Measurements from ENCODE around the gene DCST1. TPM values are rescaled to one million over a fixed set of nuclear protein-coding genes. Genes with fewer than 3 reads are reported as not detected.

The DCST1 gene
- total and polyA plus RNA-seq, 2 of the 13 experiments (the other 11 are each of a cell fraction or from before 2014, with no cell fraction given): 0.04 TPM; not detected in 1

- TF ChIP-seq HIC2 (CRISPR knock-in tag; IDR thresholded peaks at IDR 0.05; ENCODE audit: low read depth) (0 out of 2 replicates have a peak, but pooled peaks have one; percentile 47), TBX3 (IDR thresholded peaks at IDR 0.05; ENCODE audit: borderline replicate concordance) (no peak; the same call in 1 of the 2 replicates), ZC3H13 (CRISPR knock-in tag; IDR thresholded peaks at IDR 0.05) (no peak), ZFP82 (CRISPR knock-in tag; IDR thresholded peaks at IDR 0.05; ENCODE audit: borderline replicate concordance) (no peak), ZSCAN30 (CRISPR knock-in tag; IDR thresholded peaks at IDR 0.05) (no peak), ZNF501 (CRISPR knock-in tag; IDR thresholded peaks at IDR 0.05) (no peak), DDIT3 (CRISPR knock-in tag; IDR thresholded peaks at IDR 0.05) (no peak), NR2F1 (CRISPR knock-in tag; IDR thresholded peaks at IDR 0.05) (peak in 1 of 2 experiments; percentile 14; a peak in 1 of 4 replicates), RCOR2 (CRISPR knock-in tag; IDR thresholded peaks at IDR 0.05) (no peak), RFX3 (CRISPR knock-in tag; IDR thresholded peaks at IDR 0.05) (no peak), ZNF589 (CRISPR knock-in tag; conservative IDR thresholded peaks at IDR 0.05) (no peak), ZNF354B (CRISPR knock-in tag; IDR thresholded peaks at IDR 0.05) (no peak), JARID2 (CRISPR knock-in tag; IDR thresholded peaks at IDR 0.05; ENCODE audit: insufficient replicate concordance) (no peak), ZNF496 (CRISPR knock-in tag; IDR thresholded peaks at IDR 0.05; ENCODE audit: insufficient replicate concordance) (no peak), NONO (IDR thresholded peaks at IDR 0.05) (no peak), NONO (CRISPR knock-in tag; conservative IDR thresholded peaks at IDR 0.05) (peak; percentile 48; the same call in 1 of the 2 replicates), ZNF383 (CRISPR knock-in tag; IDR thresholded peaks at IDR 0.05; ENCODE audit: borderline replicate concordance) (no peak), XBP1 (CRISPR knock-in tag; IDR thresholded peaks at IDR 0.05) (no peak), GATAD1 (CRISPR knock-in tag; IDR thresholded peaks at IDR 0.05) (no peak), ZNF766 (CRISPR knock-in tag; IDR thresholded peaks at IDR 0.05; ENCODE audit: borderline replicate concordance) (no peak), FOXK2 (IDR thresholded peaks at IDR 0.05) (no peak), ZNF713 (CRISPR knock-in tag; IDR thresholded peaks at IDR 0.05) (no peak), ELF3 (CRISPR knock-in tag; IDR thresholded peaks at IDR 0.05) (0 out of 2 replicates have a peak, but pooled peaks have one; percentile 15), TGIF2 (CRISPR knock-in tag; IDR thresholded peaks at IDR 0.05) (0 out of 2 replicates have a peak, but pooled peaks have one; percentile 4), SP4 (CRISPR knock-in tag; IDR thresholded peaks at IDR 0.05) (peak; percentile 91), MTA1 (CRISPR knock-in tag; IDR thresholded peaks at IDR 0.05; ENCODE audit: borderline replicate concordance) (0 out of 2 replicates have a peak, but pooled peaks have one; percentile 6), ZKSCAN1 (IDR thresholded peaks at IDR 0.05; ENCODE audit: low read length) (no peak), ZNF326 (CRISPR knock-in tag; IDR thresholded peaks at IDR 0.05; ENCODE audit: borderline replicate concordance) (no peak), ZC3H4 (CRISPR knock-in tag; IDR thresholded peaks at IDR 0.05; ENCODE audit: borderline replicate concordance) (peak; percentile 17; the same call in 1 of the 2 replicates), MZF1 (CRISPR knock-in tag; IDR thresholded peaks at IDR 0.05; ENCODE audit: borderline replicate concordance) (no peak), MYC (CRISPR knock-in tag; IDR thresholded peaks at IDR 0.05; ENCODE audit: borderline replicate concordance) (no peak)
These were observed 31.8 kb upstream of the DCST1 start (continued) for GRCh38 chr1:155001675-155002463.
